Upper lobe of left lung (tissue), 6 donors: ENCODE data around the gene ZNF101. TPM values are rescaled to one million over a fixed set of nuclear protein-coding genes. Genes with fewer than 3 reads are reported as not detected.

Experiments
- ATAC-seq, 2 donors: fragments of 200-7000 bp; cut with Tn5 transposase; one replicate each; pipeline ENCODE4 v1.9.1; 2022; ENCODE audit warnings: mild to moderate bottlenecking in 2 of 2, moderate library complexity in 2 of 2; ENCODE audit not compliant: low FRiP score in 2 of 2
- DNase-seq, 2 donors: peaks; one replicate each; pipeline ENCODE4 v3.0.0-alpha.2; 2019 to 2020
- H3K27ac ChIP-seq, 4 donors: fragments of 200-600 bp; sonication (generic); one replicate each; pipeline ENCODE4 v1.5.1; 2016 to 2019
- H3K27me3 ChIP-seq, 4 donors: fragments of 200-600 bp; sonication (generic); one replicate each; pipeline ENCODE4 v1.5.1; 2017 to 2019
- H3K36me3 ChIP-seq, 4 donors: fragments of 200-600 bp; sonication (generic); one replicate each; pipeline ENCODE4 v1.5.1; 2016 to 2019
- H3K4me1 ChIP-seq, 4 donors: fragments of 200-600 bp; sonication (generic); one replicate each; pipeline ENCODE4 v1.5.1; 2018 to 2019
- H3K4me3 ChIP-seq, 4 donors: fragments of 200-600 bp; sonication (generic); one replicate each; pipeline ENCODE4 v1.5.1; 2017 to 2019; ENCODE audit warnings: mild to moderate bottlenecking in 2 of 4, moderate library complexity in 1 of 4
- H3K9me3 ChIP-seq, 4 donors: fragments of 200-600 bp; sonication (generic); one replicate each; pipeline ENCODE4 v1.5.1; 2018 to 2019
- EP300 ChIP-seq, 4 donors: sonication (generic); formaldehyde crosslinking; IDR thresholded peaks; one replicate each; pipeline ENCODE4 v1.5.1; 2017; ENCODE audit warnings: antibody characterized with exemption in 4 of 4, control low read depth in 2 of 4
- POLR2A ChIP-seq, 4 donors: fragments of 450-650 bp; IDR thresholded peaks; one replicate each; pipeline ENCODE4 v1.5.1; 2016 to 2017; ENCODE audit warnings: antibody characterized with exemption in 4 of 4, mild to moderate bottlenecking in 2 of 4
- POLR2AphosphoS5 ChIP-seq, 2 donors: sonication (generic); formaldehyde crosslinking; IDR thresholded peaks; one replicate each; pipeline ENCODE4 v1.5.1; 2017; ENCODE audit warnings: antibody characterized with exemption in 2 of 2
- WGBS, 2 donors: methylation state at CpG; one replicate each; pipeline ENCODE4 v1.1.5; 2017 to 2018; 5-methylcytosine and 5-hydroxymethylcytosine counted together
- total RNA-seq, 6 donors: library from RNA; depleted of rRNA in 4 of 6; stranded (reverse); fragments of >200 nt in 4 of 6; gene quantifications; one replicate each; pipeline versions ENCODE4 v1.1.0 to v1.2.1, GENCODE V29; 2016 to 2021
- TF ChIP-seq, protein P1 (sequence below), 6 experiments: fragments of 450-650 bp in 4 of 6; fragments of 200-600 bp in 2 of 6; sonication (generic) in 2 of 6; IDR thresholded peaks; one replicate each; pipeline ENCODE4 v1.5.1; 2016 to 2019; ENCODE audit warnings: antibody characterized with exemption in 6 of 6
- donor health status: DM: no; HTN: no; CAD: no; lungs with moderate emphysema.
- donor health status: DM: no; HTN: yes; CAD: no; lungs with severe emphysema.

ZNF101 gene
- total RNA-seq, 6 donors from 2014 or later: 3.4 to 16.1 (median 11.1) TPM

DNA sequence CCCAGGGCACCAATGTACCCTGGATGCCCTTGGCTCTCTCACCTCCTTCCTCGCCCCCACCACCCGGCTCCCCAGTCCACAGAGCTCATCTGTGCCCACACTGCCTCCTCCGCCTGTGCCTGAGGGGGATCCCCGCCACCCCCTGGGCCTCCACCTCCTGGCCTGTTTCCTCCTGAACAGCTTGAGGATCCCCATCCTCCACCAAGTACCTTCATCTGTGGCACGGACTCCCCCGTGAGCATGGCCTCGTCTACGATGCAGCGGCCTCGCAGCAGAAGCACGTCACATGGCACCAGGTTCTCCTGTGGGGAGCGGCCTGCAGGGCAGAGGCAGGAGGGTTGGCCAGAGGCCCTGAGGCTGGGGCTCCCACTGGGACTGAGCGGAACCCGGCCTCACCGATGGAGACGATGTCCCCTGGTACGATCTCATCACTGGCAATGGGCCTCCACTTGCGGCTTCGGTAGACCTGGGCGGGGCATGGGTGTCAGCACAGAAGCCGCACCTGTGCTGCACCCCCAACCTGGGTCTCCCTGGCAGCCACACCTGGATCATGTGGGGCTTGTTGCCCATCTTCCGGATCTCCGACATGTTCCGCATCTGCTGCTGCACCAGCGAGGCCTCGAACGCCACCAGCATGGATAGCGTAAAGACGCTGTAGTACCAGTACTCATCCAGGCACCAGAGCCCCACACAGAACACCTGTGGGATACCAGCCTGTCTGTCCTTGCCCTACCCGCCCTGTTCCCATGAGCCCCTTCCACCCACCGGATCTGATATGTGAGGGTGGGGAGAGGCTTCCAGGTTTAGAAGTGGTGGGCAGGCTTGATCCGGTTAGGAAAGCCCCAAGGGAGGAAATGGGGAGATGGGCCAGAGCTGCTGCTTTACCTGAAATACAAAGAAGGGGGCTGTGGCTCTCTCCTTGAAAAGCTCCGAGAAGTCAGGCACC, 11.9 kb upstream of the ZNF101 start:
- 90 to 96% methylated on average over 5 to 33 of the region's 33 CpGs for WGBS, 2 donors
- TF ChIP-seq, protein P1, sequence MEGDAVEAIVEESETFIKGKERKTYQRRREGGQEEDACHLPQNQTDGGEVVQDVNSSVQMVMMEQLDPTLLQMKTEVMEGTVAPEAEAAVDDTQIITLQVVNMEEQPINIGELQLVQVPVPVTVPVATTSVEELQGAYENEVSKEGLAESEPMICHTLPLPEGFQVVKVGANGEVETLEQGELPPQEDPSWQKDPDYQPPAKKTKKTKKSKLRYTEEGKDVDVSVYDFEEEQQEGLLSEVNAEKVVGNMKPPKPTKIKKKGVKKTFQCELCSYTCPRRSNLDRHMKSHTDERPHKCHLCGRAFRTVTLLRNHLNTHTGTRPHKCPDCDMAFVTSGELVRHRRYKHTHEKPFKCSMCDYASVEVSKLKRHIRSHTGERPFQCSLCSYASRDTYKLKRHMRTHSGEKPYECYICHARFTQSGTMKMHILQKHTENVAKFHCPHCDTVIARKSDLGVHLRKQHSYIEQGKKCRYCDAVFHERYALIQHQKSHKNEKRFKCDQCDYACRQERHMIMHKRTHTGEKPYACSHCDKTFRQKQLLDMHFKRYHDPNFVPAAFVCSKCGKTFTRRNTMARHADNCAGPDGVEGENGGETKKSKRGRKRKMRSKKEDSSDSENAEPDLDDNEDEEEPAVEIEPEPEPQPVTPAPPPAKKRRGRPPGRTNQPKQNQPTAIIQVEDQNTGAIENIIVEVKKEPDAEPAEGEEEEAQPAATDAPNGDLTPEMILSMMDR (IDR thresholded peaks at IDR 0.05): no peak
- TF ChIP-seq POLR2AphosphoS5 (IDR thresholded peaks at IDR 0.05): no peak
- no peak for TF ChIP-seq EP300 (IDR thresholded peaks at IDR 0.05)
- TF ChIP-seq POLR2A (IDR thresholded peaks at IDR 0.05): no peak

DNA sequence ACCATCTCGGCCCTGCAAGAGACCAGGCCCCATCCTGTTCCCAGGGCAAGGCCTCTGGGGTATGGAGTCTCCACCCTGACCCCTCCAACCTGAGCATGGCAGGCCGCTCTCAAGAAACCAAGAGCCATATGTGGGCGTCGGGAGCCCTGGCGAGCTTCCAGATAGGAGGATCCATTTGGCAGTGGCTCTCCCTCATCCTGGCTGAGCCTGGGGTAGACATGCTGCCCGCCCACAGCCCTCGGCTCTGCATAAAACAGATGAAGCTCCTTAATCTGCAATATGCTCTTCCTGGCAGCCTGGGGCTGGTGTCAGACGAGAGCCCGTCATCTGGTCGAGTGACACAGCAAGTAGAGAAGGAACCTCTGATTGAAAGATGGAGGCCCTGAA, 11.2 kb upstream of the ZNF101 start:
- H3K36me3 ChIP-seq: peaks cover 54 to 79% (median 74%) of the 10 kb centered on the region in 4 donors
- WGBS, 2 donors: 90 to 91% methylated on average over 5 to 10 of the region's 10 CpGs
- no peak for DNase-seq
- peaks cover 9 to 21% (median 13%) of the 10 kb centered on the region in 4 donors for H3K4me1 ChIP-seq
- no peak for ATAC-seq
- no peak overlapping the region for H3K4me3 ChIP-seq
- no peak overlapping the region for H3K27ac ChIP-seq
- no peak for TF ChIP-seq EP300 (IDR thresholded peaks at IDR 0.05)
- TF ChIP-seq, protein P1 (IDR thresholded peaks at IDR 0.05): no peak
- TF ChIP-seq POLR2AphosphoS5 (IDR thresholded peaks at IDR 0.05): no peak
- TF ChIP-seq POLR2A (IDR thresholded peaks at IDR 0.05): no peak
- H3K27me3 ChIP-seq: no peaks in the 10 kb centered on the region
- H3K9me3 ChIP-seq: no peaks in the 10 kb centered on the region

More for the DNA sequence above, 11.9 kb upstream of the ZNF101 start:
- Histone ChIP-seq H3K27me3 (no peaks in the 10 kb centered on the region), H3K9me3 (no peaks in the 10 kb centered on the region), H3K4me3 (no peak overlapping the region), H3K27ac (no peak overlapping the region), H3K4me1 (peaks cover 2 to 14% (median 6%) of the 10 kb centered on the region in 4 donors), H3K36me3 (peaks cover 58 to 86% (median 80%) of the 10 kb centered on the region in 4 donors)
- DNase-seq (peak in 1 of 2 donors; percentile 64), ATAC-seq (no peak)

DNA sequence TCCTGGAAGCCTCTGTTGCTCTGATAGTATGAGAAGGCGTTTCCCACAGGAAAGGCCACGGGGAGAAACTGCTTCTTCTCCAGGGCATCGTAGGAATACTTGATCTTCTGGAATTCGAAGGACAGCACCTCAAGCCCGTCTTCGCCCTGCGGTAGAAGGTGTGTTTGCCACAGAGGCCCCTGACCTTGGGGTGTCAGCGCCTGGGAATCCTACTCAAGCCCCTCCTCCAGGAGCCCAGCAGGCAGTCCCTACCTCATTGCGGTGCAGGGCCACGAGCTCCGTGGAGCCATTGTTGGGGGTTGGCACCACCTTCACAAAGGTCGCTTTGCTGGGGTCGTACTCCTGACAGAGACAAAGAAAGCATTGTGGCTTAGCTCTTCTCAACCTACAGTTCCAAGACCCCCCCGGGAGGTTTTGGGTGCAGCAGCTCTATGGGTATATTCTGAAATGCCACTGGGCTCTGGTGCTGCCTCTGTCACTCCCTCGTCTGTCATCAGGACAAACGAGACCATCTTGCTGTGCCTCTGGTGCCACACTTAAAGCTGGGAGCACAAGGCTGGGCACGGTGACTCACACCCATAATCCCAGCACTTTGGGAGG, 8.9 kb upstream of the ZNF101 start:
- WGBS, 2 donors: 84 to 86% methylated on average over 6 to 17 of the region's 17 CpGs
- TF ChIP-seq, protein P1 (IDR thresholded peaks at IDR 0.05): no peak
- TF ChIP-seq POLR2A (IDR thresholded peaks at IDR 0.05): no peak
- TF ChIP-seq EP300 (IDR thresholded peaks at IDR 0.05): no peak
- no peak for TF ChIP-seq POLR2AphosphoS5 (IDR thresholded peaks at IDR 0.05)
- H3K4me3 ChIP-seq: no peak overlapping the region
- peaks cover 14 to 33% (median 22%) of the 10 kb centered on the region in 4 donors for H3K4me1 ChIP-seq
- peaks cover 36 to 56% (median 50%) of the 10 kb centered on the region in 4 donors for H3K36me3 ChIP-seq
- DNase-seq (no peak), ATAC-seq (no peak)
- H3K27me3 ChIP-seq: no peaks in the 10 kb centered on the region
- H3K9me3 ChIP-seq: no peaks in the 10 kb centered on the region
- H3K27ac ChIP-seq: no peak overlapping the region

DNA sequence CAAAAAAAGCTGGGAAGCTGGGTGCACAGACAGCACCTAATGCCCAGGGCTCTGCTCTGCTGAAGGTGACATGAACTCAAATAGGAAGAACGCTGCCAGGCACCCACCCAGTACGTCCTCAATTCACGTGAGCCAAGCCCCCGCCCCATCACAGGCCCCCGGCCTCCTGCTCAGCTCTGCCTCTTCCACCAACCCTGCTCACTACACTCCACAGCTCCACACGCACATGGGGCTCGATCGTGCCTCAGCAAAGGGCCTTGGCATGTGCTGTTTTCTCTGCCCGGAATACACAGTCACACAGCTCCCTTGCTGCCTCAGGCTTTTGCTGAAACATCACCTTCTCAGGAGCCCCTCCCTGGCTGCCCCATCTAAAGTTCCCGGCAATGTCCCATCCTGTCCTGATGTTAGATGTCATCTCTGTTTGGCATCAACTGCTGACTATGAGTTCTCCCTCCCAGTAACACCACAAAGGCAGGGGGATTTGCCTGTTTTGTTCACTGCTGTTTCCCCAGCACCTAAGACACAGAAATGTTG, 7.4 kb upstream of the ZNF101 start:
- 89 to 93% methylated on average over 10 of the region's 10 CpGs for WGBS, 2 donors
- DNase-seq: peak in 1 of 2 donors; percentile 49
- no peak for ATAC-seq
- Histone ChIP-seq H3K36me3 (peaks cover 23 to 41% (median 35%) of the 10 kb centered on the region in 4 donors), H3K4me1 (peaks cover 14 to 33% (median 22%) of the 10 kb centered on the region in 4 donors), H3K27me3 (no peaks in the 10 kb centered on the region), H3K4me3 (no peak overlapping the region), H3K9me3 (no peaks in the 10 kb centered on the region), H3K27ac (peak overlapping the region in 1 of 4 donors; percentile 26)
- TF ChIP-seq POLR2AphosphoS5 (IDR thresholded peaks at IDR 0.05): no peak
- TF ChIP-seq POLR2A (IDR thresholded peaks at IDR 0.05): no peak
- TF ChIP-seq, protein P1 (IDR thresholded peaks at IDR 0.05): no peak
- TF ChIP-seq EP300 (IDR thresholded peaks at IDR 0.05): no peak
